ENCODE results near the gene NKG7. TPM values are rescaled to one million over a fixed set of nuclear protein-coding genes. Genes with fewer than 3 reads are reported as not detected.

NKG7 gene
- total RNA-seq, 1 donor from 2014 or later: 3.7 TPM

- DNase-seq (ENCODE audit: low spot score): no peak
These were observed 18.7 kb upstream of the NKG7 start for GRCh38 chr19:51391073-51391611.

- DNase-seq (ENCODE audit: low spot score): no peak
These were observed 16.7 kb upstream of the NKG7 start for GRCh38 chr19:51389143-51389542.

- no peak for DNase-seq (ENCODE audit: low spot score)
These were observed 15.5 kb upstream of the NKG7 start, which contains the start of gene LIM2 for GRCh38 chr19:51387924-51388389. LIM2 (minus strand) TSS chr19:51387974; CDS start chr19:51387443, 531 bp downstream.

GRCh38 chr19:51386882-51387520 lies 14.5 kb upstream of the NKG7 start:
- no peak for DNase-seq (ENCODE audit: low spot score)

GRCh38 chr19:51382004-51382403 lies 9.6 kb upstream of the NKG7 start:
- no peak for DNase-seq (ENCODE audit: low spot score)

GRCh38 chr19:51380379-51380778 lies 7.9 kb upstream of the NKG7 start:
- no peak for DNase-seq (ENCODE audit: low spot score)

- no peak for DNase-seq (ENCODE audit: low spot score)
These were observed 5.0 kb upstream of the NKG7 start for GRCh38 chr19:51377422-51377821.

- no peak for DNase-seq (ENCODE audit: low spot score)
These were observed 3.2 kb upstream of the NKG7 start for GRCh38 chr19:51375504-51376221.

- DNase-seq (ENCODE audit: low spot score): no peak
These were observed 319 bp downstream of the NKG7 start for GRCh38 chr19:51372021-51372648.

GRCh38 chr19:51371186-51371690 lies 1.2 kb downstream of the NKG7 start:
- no peak for DNase-seq (ENCODE audit: low spot score)

- no peak for DNase-seq (ENCODE audit: low spot score)
These were observed 2.2 kb downstream of the NKG7 start for GRCh38 chr19:51370230-51370629.

- no peak for DNase-seq (ENCODE audit: low spot score)
These were observed 3.8 kb downstream of the NKG7 start, which contains the start of gene CLDND2 for GRCh38 chr19:51368366-51369282. CLDND2 (minus strand) TSS chr19:51369003; CDS start chr19:51368577, 426 bp downstream.

- DNase-seq (ENCODE audit: low spot score): peak; percentile 100
These were observed 4.7 kb downstream of the NKG7 start for GRCh38 chr19:51367565-51368365.

- no peak for DNase-seq (ENCODE audit: low spot score)
These were observed 5.2 kb downstream of the NKG7 start for GRCh38 chr19:51367255-51367564.

- DNase-seq (ENCODE audit: low spot score): peak; percentile 98
These were observed 5.8 kb downstream of the NKG7 start for GRCh38 chr19:51366389-51367254.

- DNase-seq (ENCODE audit: low spot score): no peak
These were observed 6.5 kb downstream of the NKG7 start, which contains the start of gene ETFB for GRCh38 chr19:51365965-51366388. ETFB (minus strand) TSS chr19:51366388; CDS start chr19:51366326, 62 bp downstream.

- no peak for DNase-seq (ENCODE audit: low spot score)
These were observed 7.1 kb downstream of the NKG7 start for GRCh38 chr19:51365211-51365964.

All from mesenteric fat pad (tissue), 1 donor.